Measurements from ENCODE around the gene ZNF22. TPM values are rescaled to one million over a fixed set of nuclear protein-coding genes. Genes with fewer than 3 reads are reported as not detected.
A peak's percentile ranks its signal among the peaks of the same experiment; 100 is the strongest.

Gene ZNF22
- total RNA-seq, result 10 to 100 TPM; 18.7 to 19.5 TPM

- DNase-seq, result peak; percentile 65
- Mint-ChIP-seq H3K9me3 (peaks cover 25% of the 10 kb centered on the region), H3K4me1 (ENCODE audit: low read depth) (peaks cover 26% of the 10 kb centered on the region), H3K27me3 (ENCODE audit: low read depth) (no peaks in the 10 kb centered on the region), H3K27ac (peak within 1 kb of the TSS; percentile 79), H3K4me3 (peak within 1 kb of the TSS; percentile 83), H3K36me3 (ENCODE audit: low read depth) (peaks cover 32% of the 10 kb centered on the region)
- CTCF ChIA-PET, result interaction anchor here (0.6 to 1.5 kb wide), 3 partner anchors 68 to 119 kb away, joined by 3 read pairs; no protein-coding TSS in a partner anchor
- intact Hi-C loops (cut with micrococcal nuclease), result loop anchor here (2.0 to 10.0 kb wide), 9 partner anchors 26 to 1031 kb away; partner anchors contain the start of genes NCOA4, RASSF4, TIMM23 and WASHC2C
Measured at GRCh38 chr10:45000752-45001380, at the start of gene ZNF22. Gene ZNF22, plus strand, starts transcription at chr10:45000923. Its CDS starts 2,446 bp downstream, at chr10:45003369.

DNA sequence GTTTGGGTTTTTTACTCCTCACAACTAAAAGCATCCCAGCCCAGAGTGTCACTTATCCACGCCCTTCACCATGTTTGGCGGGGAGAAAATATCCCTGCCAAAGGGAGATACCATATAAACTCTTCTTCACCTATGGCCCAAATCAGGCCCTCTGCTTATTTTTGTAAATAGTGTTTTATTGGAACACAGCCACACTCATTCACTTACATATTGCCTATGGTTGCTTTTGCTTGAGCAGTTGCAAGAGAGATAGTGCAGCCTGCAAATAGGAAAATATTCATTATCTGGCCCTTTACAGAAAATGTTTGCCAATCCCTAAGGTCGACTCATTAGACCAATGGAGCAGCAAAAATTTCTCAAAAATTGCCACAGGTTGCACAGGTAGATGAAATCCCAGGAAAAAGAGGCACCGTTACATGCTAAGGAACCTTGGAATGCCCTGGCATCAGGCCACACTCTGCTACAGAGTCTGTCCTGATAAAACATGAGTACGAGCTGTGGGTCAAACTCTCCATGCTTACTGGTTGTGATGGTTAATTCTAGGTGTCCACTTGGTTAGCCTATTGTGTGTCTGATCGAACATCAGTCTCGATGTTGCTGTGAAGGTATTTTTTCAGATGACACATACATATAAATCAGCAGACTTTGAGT is 49.0 kb upstream of the ZNF22 start:
- H3K4me1 Mint-ChIP-seq (ENCODE audit: low read depth), result peaks cover 4% of the 10 kb centered on the region
- H3K27me3 Mint-ChIP-seq (ENCODE audit: low read depth), result no peaks in the 10 kb centered on the region
- H3K4me3 Mint-ChIP-seq, result no peak overlapping the region
- no peaks in the 10 kb centered on the region for H3K9me3 Mint-ChIP-seq
- DNase-seq, result no peak
- no peak overlapping the region for H3K27ac Mint-ChIP-seq
- intact Hi-C loops (cut with micrococcal nuclease), result no loop called here
- CTCF ChIA-PET, result interaction anchor here (0.6 to 2.8 kb wide), 2 partner anchors 19 to 1290 kb away, joined by 3 to 10 read pairs; no protein-coding TSS in a partner anchor
- peaks cover 5% of the 10 kb centered on the region for H3K36me3 Mint-ChIP-seq (ENCODE audit: low read depth)

DNA sequence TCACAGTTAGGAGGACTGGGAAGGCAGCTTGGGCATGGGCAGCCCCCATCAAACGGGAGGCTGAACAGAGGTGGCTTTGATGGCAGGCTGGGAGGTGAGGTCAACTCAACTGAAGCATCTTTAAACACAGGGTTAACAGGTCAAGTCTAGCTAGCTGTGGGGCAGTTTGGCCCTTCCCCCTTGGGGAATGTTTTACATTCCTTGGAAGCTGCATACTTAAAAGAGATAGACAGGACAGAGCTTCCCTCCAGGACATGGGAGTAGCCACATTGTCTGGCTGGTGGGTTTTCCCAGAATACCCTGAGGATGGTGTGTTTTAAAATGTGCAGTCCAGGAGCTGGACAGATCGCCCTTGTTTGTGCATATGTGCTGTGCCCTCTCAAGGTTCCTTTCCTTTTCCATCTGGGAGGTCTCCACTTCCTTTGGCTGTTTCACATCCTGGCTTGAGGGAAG is 47.9 kb upstream of the ZNF22 start:
- DNase-seq, result no peak
- no peak overlapping the region for H3K4me3 Mint-ChIP-seq
- no peaks in the 10 kb centered on the region for H3K27me3 Mint-ChIP-seq (ENCODE audit: low read depth)
- CTCF ChIA-PET, result interaction anchor here (0.6 to 2.8 kb wide), 2 partner anchors 20 to 1291 kb away, joined by 3 to 10 read pairs; no protein-coding TSS in a partner anchor
- H3K9me3 Mint-ChIP-seq, result peaks cover 2% of the 10 kb centered on the region
- peaks cover 6% of the 10 kb centered on the region for H3K4me1 Mint-ChIP-seq (ENCODE audit: low read depth)
- intact Hi-C loops (cut with micrococcal nuclease), result no loop called here
- peaks cover 8% of the 10 kb centered on the region for H3K36me3 Mint-ChIP-seq (ENCODE audit: low read depth)
- no peak overlapping the region for H3K27ac Mint-ChIP-seq

DNA sequence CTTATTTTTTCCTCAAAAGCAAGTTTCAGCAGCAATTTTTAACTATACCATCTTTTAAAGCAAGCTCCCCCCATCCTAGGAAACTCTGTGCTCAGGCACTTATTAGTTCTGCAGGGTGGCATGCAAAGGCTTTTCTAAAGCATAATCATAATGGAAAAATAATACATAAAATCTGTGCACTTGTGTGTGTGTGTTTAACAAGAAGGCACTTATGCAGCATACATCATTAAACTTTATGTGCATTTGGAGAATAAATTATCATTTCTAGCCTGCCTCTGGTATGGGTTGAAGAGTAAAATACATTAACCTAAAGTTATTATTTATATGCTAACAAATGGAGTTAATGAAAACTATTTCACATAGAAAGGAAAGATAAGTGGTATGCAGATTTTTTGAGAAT is 46.7 kb upstream of the ZNF22 start:
- Mint-ChIP-seq H3K4me3 (no peak overlapping the region), H3K27me3 (ENCODE audit: low read depth) (no peaks in the 10 kb centered on the region), H3K36me3 (ENCODE audit: low read depth) (peaks cover 9% of the 10 kb centered on the region), H3K9me3 (peaks cover 2% of the 10 kb centered on the region), H3K4me1 (ENCODE audit: low read depth) (peaks cover 12% of the 10 kb centered on the region), H3K27ac (no peak overlapping the region)
- intact Hi-C loops (cut with micrococcal nuclease), result no loop called here
- no peak for DNase-seq
- CTCF ChIA-PET, result interaction anchor here (2.8 kb wide), 1 partner anchor 21 kb away, joined by 10 read pairs; no protein-coding TSS in a partner anchor

DNA sequence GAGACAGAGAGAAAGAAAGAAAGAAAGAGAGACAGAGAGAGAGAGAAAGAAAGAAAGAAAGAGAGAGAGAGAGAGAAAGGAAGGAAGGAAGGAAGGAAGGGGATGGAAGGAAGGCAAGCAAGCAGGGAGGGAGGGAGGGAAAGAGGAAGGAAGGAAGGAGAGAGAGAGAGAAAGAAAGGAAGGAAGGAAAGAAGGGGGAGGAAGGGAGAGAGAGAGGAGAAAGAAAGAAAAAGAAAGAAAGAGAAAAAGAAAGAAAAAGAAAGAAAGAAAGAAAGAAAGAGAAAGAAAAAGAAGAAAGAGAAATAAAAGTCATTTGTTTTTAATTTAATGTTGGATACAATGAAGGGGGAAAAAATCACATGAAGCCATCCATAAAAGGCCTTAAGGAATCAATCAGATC is 45.8 kb upstream of the ZNF22 start:
- H3K36me3 Mint-ChIP-seq (ENCODE audit: low read depth), result peaks cover 9% of the 10 kb centered on the region
- DNase-seq, result no peak
- H3K4me3 Mint-ChIP-seq, result no peak overlapping the region
- H3K9me3 Mint-ChIP-seq, result peaks cover 2% of the 10 kb centered on the region
- CTCF ChIA-PET, result no interaction called here
- H3K27ac Mint-ChIP-seq, result no peak overlapping the region
- peaks cover 12% of the 10 kb centered on the region for H3K4me1 Mint-ChIP-seq (ENCODE audit: low read depth)
- H3K27me3 Mint-ChIP-seq (ENCODE audit: low read depth), result no peaks in the 10 kb centered on the region
- intact Hi-C loops (cut with micrococcal nuclease), result no loop called here

GRCh38 chr10:44955413-44956070 is 45.2 kb upstream of the ZNF22 start:
- CTCF ChIA-PET, result interaction anchor here (0.6 kb wide), 1 partner anchor 1349 kb away, joined by 4 read pairs; no protein-coding TSS in a partner anchor
- Mint-ChIP-seq H3K27ac (no peak overlapping the region), H3K4me1 (ENCODE audit: low read depth) (peaks cover 18% of the 10 kb centered on the region), H3K36me3 (ENCODE audit: low read depth) (peaks cover 9% of the 10 kb centered on the region), H3K27me3 (ENCODE audit: low read depth) (no peaks in the 10 kb centered on the region), H3K4me3 (no peak overlapping the region), H3K9me3 (peaks cover 2% of the 10 kb centered on the region)
- intact Hi-C loops (cut with micrococcal nuclease), result no loop called here
- no peak for DNase-seq

GRCh38 chr10:44956226-44956625 is 44.5 kb upstream of the ZNF22 start:
- CTCF ChIA-PET, result no interaction called here
- DNase-seq, result no peak
- Mint-ChIP-seq H3K9me3 (peaks cover 2% of the 10 kb centered on the region), H3K27me3 (ENCODE audit: low read depth) (no peaks in the 10 kb centered on the region), H3K27ac (no peak overlapping the region), H3K4me1 (ENCODE audit: low read depth) (peaks cover 18% of the 10 kb centered on the region), H3K36me3 (ENCODE audit: low read depth) (peaks cover 9% of the 10 kb centered on the region), H3K4me3 (no peak overlapping the region)
- intact Hi-C loops (cut with micrococcal nuclease), result no loop called here

DNA sequence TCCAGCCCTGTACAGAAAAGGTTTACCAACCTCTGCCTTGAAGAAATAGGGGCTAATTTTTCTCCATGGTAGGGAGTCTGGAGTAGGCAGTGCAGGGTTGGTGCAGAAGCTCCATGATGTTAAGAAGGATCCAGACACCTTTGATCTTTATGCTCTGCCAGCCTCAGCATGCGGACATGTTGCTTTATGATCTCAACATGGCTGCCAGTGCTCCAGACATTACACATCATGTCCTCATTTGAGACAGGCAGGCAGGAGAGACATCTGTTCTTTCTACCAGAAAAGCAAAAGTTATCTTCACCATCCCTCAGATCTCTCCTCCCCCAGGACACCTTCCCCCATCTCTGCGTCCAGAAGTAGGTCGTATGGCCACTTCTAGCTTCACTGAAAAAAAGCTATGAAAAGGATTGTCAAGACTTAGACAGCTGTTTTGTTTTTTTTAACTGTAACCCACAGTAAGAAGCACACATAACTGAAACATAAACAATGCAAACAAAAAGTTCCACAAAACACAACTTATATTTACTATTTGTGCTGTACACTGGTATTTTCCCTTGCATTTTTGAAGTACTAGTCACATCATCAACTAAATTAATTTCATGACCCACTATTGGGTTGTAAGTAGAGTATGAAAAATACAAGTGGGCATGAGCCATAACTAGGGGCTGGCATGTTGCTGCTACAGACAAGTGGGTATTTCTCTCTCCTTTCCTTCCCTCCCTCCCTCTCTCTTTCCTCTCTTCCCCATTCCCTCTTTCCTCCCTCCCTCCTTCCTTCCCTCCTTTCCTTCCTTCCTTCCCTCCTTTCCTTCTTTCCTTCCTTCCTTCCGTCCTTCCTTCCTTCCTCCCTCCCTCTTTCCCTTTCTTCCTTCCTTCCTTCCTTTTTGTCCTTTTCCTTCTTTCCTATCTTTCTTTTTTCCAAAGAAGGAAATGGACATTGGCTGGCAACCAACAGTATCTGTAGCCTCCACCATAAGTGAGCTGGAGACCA is 43.7 kb upstream of the ZNF22 start:
- Mint-ChIP-seq H3K27ac (no peak overlapping the region), H3K4me3 (no peak overlapping the region)
- CTCF ChIA-PET, result no interaction called here

GRCh38 chr10:44958196-44958897 is 42.4 kb upstream of the ZNF22 start:
- Mint-ChIP-seq H3K4me1 (ENCODE audit: low read depth) (peaks cover 18% of the 10 kb centered on the region), H3K36me3 (ENCODE audit: low read depth) (peaks cover 9% of the 10 kb centered on the region), H3K27me3 (ENCODE audit: low read depth) (no peaks in the 10 kb centered on the region), H3K27ac (no peak overlapping the region), H3K9me3 (peaks cover 2% of the 10 kb centered on the region), H3K4me3 (peak overlapping the region; percentile 80)
- CTCF ChIA-PET, result no interaction called here
- intact Hi-C loops (cut with micrococcal nuclease), result loop anchor here (2.0 kb wide), 2 partner anchors 26 to 42 kb away; partner anchors contain the start of gene ZNF22
- DNase-seq, result no peak

More for the DNA sequence above, 43.7 kb upstream of the ZNF22 start:
- Mint-ChIP-seq H3K4me1 (ENCODE audit: low read depth) (peaks cover 18% of the 10 kb centered on the region), H3K36me3 (ENCODE audit: low read depth) (peaks cover 9% of the 10 kb centered on the region), H3K27me3 (ENCODE audit: low read depth) (no peaks in the 10 kb centered on the region), H3K9me3 (peaks cover 2% of the 10 kb centered on the region)
- intact Hi-C loops (cut with micrococcal nuclease), result no loop called here
- DNase-seq, result no peak

DNA sequence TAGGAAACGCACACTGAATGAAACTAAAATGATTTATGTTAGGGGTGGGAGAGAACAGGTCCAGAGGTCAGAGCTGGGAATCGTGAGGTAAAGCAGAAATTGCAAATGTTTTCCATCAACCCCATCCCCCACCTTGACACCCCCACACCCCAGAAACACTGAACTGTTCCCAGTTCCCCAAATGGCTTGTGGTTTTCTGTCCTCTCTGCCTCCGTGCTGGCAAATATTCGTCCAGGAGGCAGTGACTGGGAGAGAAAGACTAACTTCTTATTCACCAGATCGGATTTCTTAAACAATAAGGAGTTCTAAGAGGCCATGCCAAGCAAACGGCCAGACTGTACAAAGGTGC is 41.9 kb upstream of the ZNF22 start:
- peaks cover 18% of the 10 kb centered on the region for H3K4me1 Mint-ChIP-seq (ENCODE audit: low read depth)
- H3K9me3 Mint-ChIP-seq, result peaks cover 2% of the 10 kb centered on the region
- peaks cover 9% of the 10 kb centered on the region for H3K36me3 Mint-ChIP-seq (ENCODE audit: low read depth)
- H3K27ac Mint-ChIP-seq, result peak overlapping the region; percentile 48
- no peak for DNase-seq
- H3K4me3 Mint-ChIP-seq, result peak overlapping the region; percentile 80
- intact Hi-C loops (cut with micrococcal nuclease), result loop anchor here (1.0 to 2.0 kb wide), 3 partner anchors 16 to 42 kb away; partner anchors contain the start of gene ZNF22
- CTCF ChIA-PET, result no interaction called here
- no peaks in the 10 kb centered on the region for H3K27me3 Mint-ChIP-seq (ENCODE audit: low read depth)
